Measurements from ENCODE around the gene REC8. TPM values are rescaled to one million over a fixed set of nuclear protein-coding genes. Genes with fewer than 3 reads are reported as not detected.

REC8 gene
- total RNA-seq = 10 to 100 TPM in 3 of 4 donors, 1 to 10 TPM in 1; 9.5 to 54.3 (median 42.1) TPM

- Histone ChIP-seq H3K9me3 (no peaks in the 10 kb centered on the region), H3K27ac (peak within 1 kb of the TSS in 1 of 2 donors; percentile 26), H3K27me3 (no peaks in the 10 kb centered on the region), H3K36me3 (no peaks in the 10 kb centered on the region), H3K4me1 (no peaks in the 10 kb centered on the region), H3K4me3 (peak within 1 kb of the TSS; percentile 25 to 27)
- peak; percentile 50 to 81 for DNase-seq
- TF ChIP-seq CTCF (IDR thresholded peaks at IDR 0.05) (no peak), POLR2A (IDR thresholded peaks at IDR 0.05) (no peak)
- intact Hi-C loops (cut with DNase I; ENCODE audit: low total_unique reads) = no loop called here
Observed at GRCh38 chr14:24171422-24172260, at the start of gene REC8. Gene REC8 (plus strand): TSS chr14:24172080. CDS start chr14:24172553, 473 bp downstream.

GRCh38 chr14:24122416-24122815, 49.5 kb upstream of the REC8 start:
- Histone ChIP-seq H3K27ac (no peak overlapping the region), H3K9me3 (no peaks in the 10 kb centered on the region), H3K4me3 (no peak overlapping the region), H3K27me3 (no peaks in the 10 kb centered on the region), H3K36me3 (no peaks in the 10 kb centered on the region), H3K4me1 (no peaks in the 10 kb centered on the region)
- DNase-seq = no peak
- TF ChIP-seq CTCF (IDR thresholded peaks at IDR 0.05) (no peak), POLR2A (IDR thresholded peaks at IDR 0.05) (no peak)
- intact Hi-C loops (cut with DNase I; ENCODE audit: low total_unique reads) = no loop called here

GRCh38 chr14:24122898-24123297, 49.0 kb upstream of the REC8 start:
- H3K4me3 ChIP-seq = no peak overlapping the region
- no peak overlapping the region for H3K27ac ChIP-seq
- TF ChIP-seq CTCF (IDR thresholded peaks at IDR 0.05) (no peak), POLR2A (IDR thresholded peaks at IDR 0.05) (no peak)
- H3K27me3 ChIP-seq = no peaks in the 10 kb centered on the region
- intact Hi-C loops (cut with DNase I; ENCODE audit: low total_unique reads) = no loop called here
- no peaks in the 10 kb centered on the region for H3K4me1 ChIP-seq
- no peaks in the 10 kb centered on the region for H3K9me3 ChIP-seq
- H3K36me3 ChIP-seq = no peaks in the 10 kb centered on the region
- DNase-seq = no peak

GRCh38 chr14:24123424-24124417, 48.2 kb upstream of the REC8 start:
- no peak for TF ChIP-seq CTCF (IDR thresholded peaks at IDR 0.05)
- no peak for TF ChIP-seq POLR2A (IDR thresholded peaks at IDR 0.05)
- Histone ChIP-seq H3K27me3 (no peaks in the 10 kb centered on the region), H3K4me3 (no peak overlapping the region), H3K9me3 (no peaks in the 10 kb centered on the region), H3K27ac (no peak overlapping the region), H3K4me1 (no peaks in the 10 kb centered on the region), H3K36me3 (no peaks in the 10 kb centered on the region)
- intact Hi-C loops (cut with DNase I; ENCODE audit: low total_unique reads) = no loop called here
- DNase-seq = no peak

Data from uterus (tissue), 4 donors.